ENCODE data around the gene RPS2. TPM values are rescaled to one million over a fixed set of nuclear protein-coding genes. Genes with fewer than 3 reads are reported as not detected.

The RPS2 gene
- total RNA-seq, 4 donors from 2014 or later, result 1,591 to 3,468 (median 1,745) TPM

- no peak overlapping the region for H3K4me3 ChIP-seq
- WGBS, 2 donors, result 93 to 95% methylated on average over 46 to 52 of the region's 53 CpGs
- H3K36me3 ChIP-seq, result peaks cover 20 to 69% (median 23%) of the 10 kb centered on the region in 3 donors
These were observed 37.1 kb upstream of the RPS2 start for GRCh38 chr16:2001456-2002355.

GRCh38 chr16:2001035-2001434 lies 36.4 kb upstream of the RPS2 start:
- H3K4me1 ChIP-seq, result peaks cover 0 to 31% (median 24%) of the 10 kb centered on the region in 4 donors
- H3K27ac ChIP-seq, result no peak overlapping the region
- no peak overlapping the region for H3K4me3 ChIP-seq
- no peaks in the 10 kb centered on the region for H3K27me3 ChIP-seq
- peaks cover 20 to 76% (median 23%) of the 10 kb centered on the region in 3 donors for H3K36me3 ChIP-seq
- TF ChIP-seq EP300 (IDR thresholded peaks at IDR 0.05) (no peak), POLR2A (IDR thresholded peaks at IDR 0.05) (no peak), CTCF (IDR thresholded peaks at IDR 0.05) (no peak)
- 90 to 97% methylated on average over 11 to 19 of the region's 19 CpGs for WGBS, 2 donors
- no peak for DNase-seq (ENCODE audit: low spot score in 2 of 2)
- H3K9me3 ChIP-seq, result no peaks in the 10 kb centered on the region

More at GRCh38 chr16:2001456-2002355, 37.1 kb upstream of the RPS2 start:
- Histone ChIP-seq H3K4me1 (peaks cover 0 to 38% (median 30%) of the 10 kb centered on the region in 4 donors), H3K9me3 (no peaks in the 10 kb centered on the region), H3K27me3 (no peaks in the 10 kb centered on the region), H3K27ac (no peak overlapping the region)
- TF ChIP-seq EP300 (IDR thresholded peaks at IDR 0.05) (no peak), CTCF (IDR thresholded peaks at IDR 0.05) (no peak), POLR2A (IDR thresholded peaks at IDR 0.05) (no peak)
- no peak for DNase-seq (ENCODE audit: low spot score in 2 of 2)

DNA sequence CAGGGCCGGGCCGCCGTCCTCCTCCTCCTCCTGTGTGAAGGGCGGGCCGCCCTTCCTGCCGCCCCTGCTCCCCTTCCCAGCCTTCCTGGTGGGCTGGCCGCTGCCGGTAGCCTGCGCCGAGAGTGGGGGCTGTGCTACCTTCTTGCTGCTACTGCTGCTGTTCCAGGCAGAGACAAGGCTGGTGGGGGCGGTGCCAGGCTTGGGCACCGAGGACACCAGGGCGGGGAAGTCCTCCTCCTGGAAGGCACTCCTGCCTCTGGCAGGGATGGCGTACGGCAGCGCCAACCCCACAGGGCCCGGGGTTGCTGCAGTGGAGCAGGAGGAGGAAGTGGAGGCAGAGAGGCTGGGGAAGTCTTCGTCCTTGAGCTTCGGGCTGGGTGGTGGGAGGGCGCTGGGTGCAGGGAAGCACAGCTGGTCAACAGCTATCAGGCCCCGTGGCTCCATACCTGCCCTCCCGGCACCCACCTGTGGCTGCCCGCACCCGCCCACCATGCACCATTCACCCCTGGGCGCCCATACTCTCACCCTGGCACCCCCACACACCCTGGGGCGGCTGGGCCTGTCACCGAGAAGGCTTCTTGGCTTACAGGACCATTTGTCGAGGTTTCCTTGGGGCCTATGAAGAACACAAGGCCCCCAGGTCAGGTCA lies 35.4 kb upstream of the RPS2 start:
- peaks cover 20 to 78% (median 23%) of the 10 kb centered on the region in 3 donors for H3K36me3 ChIP-seq
- no peaks in the 10 kb centered on the region for H3K9me3 ChIP-seq
- no peak for DNase-seq (ENCODE audit: low spot score in 2 of 2)
- H3K27me3 ChIP-seq, result no peaks in the 10 kb centered on the region
- no peak overlapping the region for H3K27ac ChIP-seq
- peaks cover 0 to 21% (median 14%) of the 10 kb centered on the region in 4 donors for H3K4me1 ChIP-seq
- H3K4me3 ChIP-seq, result no peak overlapping the region
- TF ChIP-seq EP300 (IDR thresholded peaks at IDR 0.05) (no peak), CTCF (IDR thresholded peaks at IDR 0.05) (no peak), POLR2A (IDR thresholded peaks at IDR 0.05) (no peak)
- 89 to 90% methylated on average over 23 of the region's 28 CpGs for WGBS, 2 donors

GRCh38 chr16:1998852-1999801 lies 34.5 kb upstream of the RPS2 start:
- Histone ChIP-seq H3K4me1 (peaks cover 0 to 12% (median 6%) of the 10 kb centered on the region in 4 donors), H3K4me3 (no peak overlapping the region), H3K27me3 (no peaks in the 10 kb centered on the region), H3K9me3 (no peaks in the 10 kb centered on the region), H3K27ac (no peak overlapping the region), H3K36me3 (peaks cover 20 to 78% (median 23%) of the 10 kb centered on the region in 3 donors)
- no peak for DNase-seq (ENCODE audit: low spot score in 2 of 2)
- TF ChIP-seq CTCF (IDR thresholded peaks at IDR 0.05), result no peak
- no peak for TF ChIP-seq POLR2A (IDR thresholded peaks at IDR 0.05)
- no peak for TF ChIP-seq EP300 (IDR thresholded peaks at IDR 0.05)
- 83 to 92% methylated on average over 25 to 27 of the region's 39 CpGs for WGBS, 2 donors
